HEK293 (cell line): ENCODE data around the gene COX6A2.

ENCODE experiments used
- CTCF ChIA-PET: fragments of 350-600 bp; formaldehyde crosslinking; extraction: SDS; loops from one replicate; lab custom pipeline; 2021; ENCODE audit warnings: antibody characterized with exemption; lab: Yijun Ruan, JAX
- POLR2A ChIA-PET: fragments of 300-600 bp; formaldehyde crosslinking; extraction: SDS; loops from one replicate; lab custom pipeline; 2020; ENCODE audit warnings: antibody characterized with exemption, inconsistent platforms; lab: Yijun Ruan, JAX
- H3K27ac ChIP-seq: fragments of 200-500 bp; sonication (Bioruptor generic); 2 replicates; pipeline ENCODE4 v1.5.1; 2014; ENCODE audit warnings: low read depth, low read length, control low read depth, inconsistent platforms; ENCODE audit errors: extremely low read depth
- H3K36me3 ChIP-seq, 2 experiments: fragments of 200-500 bp in 1 of 2; sonication (Bioruptor generic) in 1 of 2; 1 replicate in 1 of 2; 2 replicates in 1 of 2; pipeline ENCODE4 v1.5.1; 2014 to 2017; ENCODE audit warnings: inconsistent platforms in 2 of 2, low read length in 2 of 2; ENCODE audit not compliant: control insufficient read depth in 2 of 2, insufficient read depth in 1 of 2
- H3K4me1 ChIP-seq: fragments of 200-500 bp; sonication (Bioruptor generic); 2 replicates; pipeline ENCODE4 v1.5.1; 2014; ENCODE audit warnings: mild to moderate bottlenecking, low read length, inconsistent platforms; ENCODE audit not compliant: control insufficient read depth, insufficient read depth
- H3K4me3 ChIP-seq: 2 replicates; pipeline ENCODE4 v1.5.1; 2011; ENCODE audit warnings: low read depth, mild to moderate bottlenecking, control low read depth, low read length, moderate library complexity
- H3K9me3 ChIP-seq: fragments of 200-500 bp; sonication (Bioruptor generic); 2 replicates; pipeline ENCODE4 v1.5.1; 2014; ENCODE audit warnings: low read depth, low read length, inconsistent platforms; ENCODE audit not compliant: control insufficient read depth, insufficient read depth
- GFI1B ChIP-seq: fragments of 450-650 bp; formaldehyde crosslinking; IDR thresholded peaks from 2 replicates; pipeline ENCODE4 v1.5.1; 2016; ENCODE audit warnings: missing biosample characterization, missing genetic modification characterization
- GLIS2 ChIP-seq: fragments of 450-650 bp; formaldehyde crosslinking; IDR thresholded peaks from 2 replicates; pipeline ENCODE4 v1.5.1; 2016; ENCODE audit warnings: missing biosample characterization, missing genetic modification characterization
- KLF17 ChIP-seq: fragments of 450-650 bp; formaldehyde crosslinking; IDR thresholded peaks from 2 replicates; pipeline ENCODE4 v1.5.1; 2016; ENCODE audit warnings: missing biosample characterization, missing genetic modification characterization
- SALL2 ChIP-seq: fragments of 450-650 bp; formaldehyde crosslinking; IDR thresholded peaks from 2 replicates; pipeline ENCODE4 v1.5.0; 2017; ENCODE audit warnings: missing biosample characterization, mild to moderate bottlenecking, missing genetic modification characterization, borderline replicate concordance
- TRIM28 ChIP-seq: IDR thresholded peaks from 2 replicates; pipeline ENCODE4 v1.6.1; 2011; ENCODE audit warnings: low read length, control low read depth, borderline replicate concordance
- TSHZ1 ChIP-seq: fragments of 450-650 bp; formaldehyde crosslinking; IDR thresholded peaks from 2 replicates; pipeline ENCODE4 v1.5.1; 2016; ENCODE audit warnings: missing biosample characterization, missing genetic modification characterization, borderline replicate concordance
- WT1 ChIP-seq: fragments of 450-650 bp; formaldehyde crosslinking; IDR thresholded peaks from 2 replicates; pipeline ENCODE4 v1.5.1; 2016; ENCODE audit warnings: missing biosample characterization, missing genetic modification characterization
- ZBTB8A ChIP-seq: fragments of 450-650 bp; formaldehyde crosslinking; IDR thresholded peaks from 2 replicates; pipeline ENCODE4 v1.5.1; 2016; ENCODE audit warnings: missing biosample characterization, missing genetic modification characterization
- ZNF112 ChIP-seq: fragments of 450-650 bp; formaldehyde crosslinking; IDR thresholded peaks from 2 replicates; pipeline ENCODE4 v1.5.0; 2017; ENCODE audit warnings: missing biosample characterization, missing genetic modification characterization
- ZNF114 ChIP-seq: fragments of 450-650 bp; formaldehyde crosslinking; IDR thresholded peaks from 2 replicates; pipeline ENCODE4 v1.5.0; 2017; ENCODE audit warnings: missing biosample characterization, missing genetic modification characterization
- ZNF138 ChIP-seq: fragments of 450-650 bp; formaldehyde crosslinking; IDR thresholded peaks from 2 replicates; pipeline ENCODE4 v1.5.1; 2016; ENCODE audit warnings: missing biosample characterization, missing genetic modification characterization, borderline replicate concordance
- ZNF19 ChIP-seq: fragments of 450-650 bp; formaldehyde crosslinking; IDR thresholded peaks from 2 replicates; pipeline ENCODE4; 2016; ENCODE audit warnings: missing biosample characterization, missing genetic modification characterization, low read depth
- ZNF366 ChIP-seq: fragments of 450-650 bp; formaldehyde crosslinking; conservative IDR thresholded peaks from 2 replicates; pipeline ENCODE4 v1.5.1; 2016; ENCODE audit warnings: missing biosample characterization, missing genetic modification characterization
- ZNF501 ChIP-seq: fragments of 450-650 bp; formaldehyde crosslinking; IDR thresholded peaks from 2 replicates; pipeline ENCODE4 v1.5.1; 2016; ENCODE audit warnings: missing biosample characterization, missing genetic modification characterization
- ZNF600 ChIP-seq: fragments of 450-650 bp; formaldehyde crosslinking; IDR thresholded peaks from 2 replicates; pipeline ENCODE4 v1.5.1; 2016; ENCODE audit warnings: missing biosample characterization, missing genetic modification characterization
- ZNF76 ChIP-seq: fragments of 450-650 bp; formaldehyde crosslinking; IDR thresholded peaks from 2 replicates; pipeline ENCODE4; 2016; ENCODE audit warnings: low read depth, missing biosample characterization, missing genetic modification characterization, borderline replicate concordance
- ZNF777 ChIP-seq: fragments of 450-650 bp; formaldehyde crosslinking; IDR thresholded peaks from 2 replicates; pipeline ENCODE4 v1.5.1; 2017; ENCODE audit warnings: missing biosample characterization, missing genetic modification characterization, borderline replicate concordance
- ZNF785 ChIP-seq: fragments of 450-650 bp; formaldehyde crosslinking; IDR thresholded peaks from 2 replicates; pipeline ENCODE4 v1.5.1; 2016; ENCODE audit warnings: missing biosample characterization, missing genetic modification characterization
- TF ChIP-seq, protein P1 (sequence below): fragments of 450-650 bp; formaldehyde crosslinking; IDR thresholded peaks from 2 replicates; pipeline ENCODE4 v1.5.1; 2016; ENCODE audit warnings: missing biosample characterization, missing genetic modification characterization
- TF ChIP-seq, protein P2 (sequence below): fragments of 450-650 bp; formaldehyde crosslinking; IDR thresholded peaks from 2 replicates; pipeline ENCODE4 v1.5.1; 2016; ENCODE audit warnings: missing biosample characterization, missing genetic modification characterization, low read depth
- TF ChIP-seq, protein P3 (sequence below): fragments of 450-650 bp; formaldehyde crosslinking; IDR thresholded peaks from 2 replicates; pipeline ENCODE4 v1.5.1; 2016; ENCODE audit warnings: missing biosample characterization, missing genetic modification characterization

Gene COX6A2

DNA sequence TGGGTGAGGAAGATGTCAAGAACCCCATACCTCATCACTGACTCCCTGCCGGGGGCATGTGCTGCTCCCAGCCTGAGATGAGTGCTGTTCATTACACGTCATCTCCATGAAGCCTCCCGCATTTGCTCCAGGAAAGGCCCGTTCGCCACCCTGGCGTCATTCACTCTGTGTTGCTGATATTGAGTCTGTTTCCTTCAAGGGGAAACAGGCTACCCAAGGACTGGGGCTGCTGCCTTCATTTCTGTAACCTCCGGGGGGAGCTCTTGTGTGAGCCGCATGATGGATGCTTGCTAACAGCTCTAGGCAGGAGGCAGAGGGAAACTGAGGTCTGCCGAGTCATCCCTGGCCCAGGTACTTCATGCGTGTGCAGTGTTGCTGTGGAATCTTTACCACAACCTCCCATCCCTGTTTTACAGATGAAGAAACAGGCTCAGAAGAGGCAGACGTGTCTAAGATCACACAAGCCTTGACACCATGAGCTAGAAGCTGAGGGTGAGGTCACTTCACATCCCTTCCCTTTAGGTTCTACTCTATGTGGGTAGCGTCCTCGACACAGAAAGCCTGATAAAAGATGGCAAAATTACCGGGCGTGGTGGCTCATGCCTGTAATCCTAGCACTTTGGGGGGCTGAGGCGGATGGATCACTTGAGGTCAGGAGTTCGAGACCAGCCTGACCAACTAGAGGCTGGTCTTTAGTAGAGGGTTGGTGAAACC is 27.6 kb upstream of the COX6A2 start:
- CTCF ChIA-PET = interaction anchor here (0.7 to 5.3 kb wide), 6 partner anchors 12 to 412 kb away, joined by 3 to 27 read pairs (median 4); partner anchors contain the start of gene ZNF843
- no peak overlapping the region for H3K27ac ChIP-seq
- H3K4me3 ChIP-seq = no peak overlapping the region
- H3K4me1 ChIP-seq = peaks cover 13% of the 10 kb centered on the region
- H3K36me3 ChIP-seq = peaks cover 0 to 23% of the 10 kb centered on the region in 2 experiments; a peak in 1 of 3 replicates
- H3K9me3 ChIP-seq = no peaks in the 10 kb centered on the region
- TF ChIP-seq, protein P1, sequence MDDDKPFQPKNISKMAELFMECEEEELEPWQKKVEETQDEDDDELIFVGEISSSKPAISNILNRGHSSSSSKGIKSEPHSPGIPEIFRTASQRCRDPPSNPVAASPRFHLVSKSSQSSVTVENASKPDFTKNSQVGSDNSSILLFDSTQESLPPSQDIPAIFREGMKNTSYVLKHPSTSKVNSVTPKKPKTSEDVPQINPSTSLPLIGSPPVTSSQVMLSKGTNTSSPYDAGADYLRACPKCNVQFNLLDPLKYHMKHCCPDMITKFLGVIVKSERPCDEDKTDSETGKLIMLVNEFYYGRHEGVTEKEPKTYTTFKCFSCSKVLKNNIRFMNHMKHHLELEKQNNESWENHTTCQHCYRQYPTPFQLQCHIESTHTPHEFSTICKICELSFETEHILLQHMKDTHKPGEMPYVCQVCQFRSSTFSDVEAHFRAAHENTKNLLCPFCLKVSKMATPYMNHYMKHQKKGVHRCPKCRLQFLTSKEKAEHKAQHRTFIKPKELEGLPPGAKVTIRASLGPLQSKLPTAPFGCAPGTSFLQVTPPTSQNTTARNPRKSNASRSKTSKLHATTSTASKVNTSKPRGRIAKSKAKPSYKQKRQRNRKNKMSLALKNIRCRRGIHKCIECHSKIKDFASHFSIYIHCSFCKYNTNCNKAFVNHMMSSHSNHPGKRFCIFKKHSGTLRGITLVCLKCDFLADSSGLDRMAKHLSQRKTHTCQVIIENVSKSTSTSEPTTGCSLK = no peak
- TF ChIP-seq GFI1B (tag by site-specific recombination) (no peak), ZNF19 (tag by site-specific recombination) (no peak), GLIS2 (tag by site-specific recombination) (no peak), ZNF777 (no peak), KLF17 (tag by site-specific recombination) (no peak), ZNF114 (tag by site-specific recombination) (no peak), TRIM28 (no peak), ZNF600 (tag by site-specific recombination) (no peak), WT1 (tag by site-specific recombination) (no peak)
- TF ChIP-seq, protein P2, sequence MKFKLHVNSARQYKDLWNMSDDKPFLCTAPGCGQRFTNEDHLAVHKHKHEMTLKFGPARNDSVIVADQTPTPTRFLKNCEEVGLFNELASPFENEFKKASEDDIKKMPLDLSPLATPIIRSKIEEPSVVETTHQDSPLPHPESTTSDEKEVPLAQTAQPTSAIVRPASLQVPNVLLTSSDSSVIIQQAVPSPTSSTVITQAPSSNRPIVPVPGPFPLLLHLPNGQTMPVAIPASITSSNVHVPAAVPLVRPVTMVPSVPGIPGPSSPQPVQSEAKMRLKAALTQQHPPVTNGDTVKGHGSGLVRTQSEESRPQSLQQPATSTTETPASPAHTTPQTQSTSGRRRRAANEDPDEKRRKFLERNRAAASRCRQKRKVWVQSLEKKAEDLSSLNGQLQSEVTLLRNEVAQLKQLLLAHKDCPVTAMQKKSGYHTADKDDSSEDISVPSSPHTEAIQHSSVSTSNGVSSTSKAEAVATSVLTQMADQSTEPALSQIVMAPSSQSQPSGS = no peak
- TF ChIP-seq, protein P3, sequence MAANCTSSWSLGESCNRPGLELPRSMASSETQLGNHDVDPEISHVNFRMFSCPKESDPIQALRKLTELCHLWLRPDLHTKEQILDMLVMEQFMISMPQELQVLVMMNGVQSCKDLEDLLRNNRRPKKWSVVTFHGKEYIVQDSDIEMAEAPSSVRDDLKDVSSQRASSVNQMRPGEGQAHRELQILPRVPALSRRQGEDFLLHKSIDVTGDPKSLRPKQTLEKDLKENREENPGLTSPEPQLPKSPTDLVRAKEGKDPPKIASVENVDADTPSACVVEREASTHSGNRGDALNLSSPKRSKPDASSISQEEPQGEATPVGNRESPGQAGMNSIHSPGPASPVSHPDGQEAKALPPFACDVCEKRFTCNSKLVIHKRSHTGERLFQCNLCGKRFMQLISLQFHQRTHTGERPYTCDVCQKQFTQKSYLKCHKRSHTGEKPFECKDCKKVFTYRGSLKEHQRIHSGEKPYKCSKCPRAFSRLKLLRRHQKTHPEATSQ = no peak
- TF ChIP-seq, all 188 proteins: peak for 0
- POLR2A ChIA-PET = interaction anchor here (0.7 to 1.2 kb wide), 2 partner anchors 27 to 240 kb away, joined by 3 read pairs; partner anchors contain the start of gene COX6A2

DNA sequence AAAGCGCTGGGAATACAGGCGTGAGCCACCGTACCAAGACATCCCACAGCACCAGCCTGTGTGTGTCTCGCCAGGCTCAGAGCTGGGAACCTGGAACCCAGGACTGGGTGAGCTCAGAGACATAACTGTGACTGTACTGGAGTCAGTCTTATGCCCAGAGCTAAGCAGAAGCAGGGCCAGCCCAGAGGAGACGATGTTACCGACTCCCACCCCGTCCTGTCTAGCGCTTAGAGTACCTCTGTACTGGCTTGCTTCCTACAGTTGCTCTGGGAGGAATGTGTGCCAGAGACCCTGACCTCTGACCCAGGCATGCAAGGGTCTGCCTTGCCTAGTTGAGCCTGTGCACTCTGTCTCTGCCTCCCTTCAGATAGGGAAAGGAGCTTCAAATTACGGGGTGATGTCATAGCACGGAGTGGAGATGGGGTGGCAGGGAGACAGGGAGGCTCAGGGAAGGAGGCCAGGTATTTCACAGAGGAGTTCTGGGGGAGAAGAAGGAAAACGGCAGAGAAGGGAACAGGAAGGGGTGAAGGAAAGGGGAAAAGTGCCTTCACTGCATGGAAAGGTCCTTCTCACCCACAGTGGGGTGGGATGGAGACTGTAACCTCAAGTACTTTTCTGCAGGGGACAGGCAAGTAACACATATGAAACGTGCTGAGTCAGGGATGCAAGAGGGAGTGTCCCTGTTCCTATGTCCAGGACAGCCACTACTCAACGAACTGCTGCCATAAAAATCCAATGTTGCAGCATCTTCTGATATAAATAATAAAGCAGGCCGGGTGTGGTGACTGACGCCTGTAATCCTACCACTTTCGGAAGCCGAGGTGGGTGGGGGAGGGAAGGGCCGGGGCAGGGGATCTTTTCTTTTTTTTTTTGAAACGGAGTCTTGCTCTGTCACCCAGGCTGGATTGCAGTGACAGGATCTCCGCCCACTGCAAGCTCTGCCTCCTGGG is 25.4 kb upstream of the COX6A2 start:
- no peaks in the 10 kb centered on the region for H3K9me3 ChIP-seq
- H3K36me3 ChIP-seq = peaks cover 0 to 23% of the 10 kb centered on the region in 2 experiments; a peak in 1 of 3 replicates
- H3K4me1 ChIP-seq = peaks cover 13% of the 10 kb centered on the region
- POLR2A ChIA-PET = interaction anchor here (0.5 to 0.7 kb wide), 3 partner anchors 25 to 250 kb away, joined by 3 to 8 read pairs (median 3); no protein-coding TSS in a partner anchor
- no peak overlapping the region for H3K4me3 ChIP-seq
- CTCF ChIA-PET = interaction anchor here (1.3 to 5.3 kb wide), 5 partner anchors 7 to 469 kb away, joined by 4 to 27 read pairs (median 9); partner anchors contain the start of genes HSD3B7 and ZNF843
- H3K27ac ChIP-seq = no peak overlapping the region
- peak; percentile 59 for TF ChIP-seq ZNF76 (tag by site-specific recombination)
- no peak for TF ChIP-seq SALL2
- no peak for TF ChIP-seq ZNF112 (tag by site-specific recombination)
- TF ChIP-seq ZNF785 (tag by site-specific recombination) = peak; percentile 54; the same call in 1 of the 2 replicates
- 0 out of 2 replicates have a peak, but pooled peaks have one; percentile 4 for TF ChIP-seq TSHZ1 (tag by site-specific recombination)
- TF ChIP-seq ZBTB8A (tag by site-specific recombination) = 0 out of 2 replicates have a peak, but pooled peaks have one; percentile 42
- TF ChIP-seq ZNF366 (tag by site-specific recombination) = peak; percentile 76
- TF ChIP-seq ZNF501 (tag by site-specific recombination) = no peak
- no peak for TF ChIP-seq ZNF138 (tag by site-specific recombination)
